ENCODE data around the gene MAPK12.

DNA sequence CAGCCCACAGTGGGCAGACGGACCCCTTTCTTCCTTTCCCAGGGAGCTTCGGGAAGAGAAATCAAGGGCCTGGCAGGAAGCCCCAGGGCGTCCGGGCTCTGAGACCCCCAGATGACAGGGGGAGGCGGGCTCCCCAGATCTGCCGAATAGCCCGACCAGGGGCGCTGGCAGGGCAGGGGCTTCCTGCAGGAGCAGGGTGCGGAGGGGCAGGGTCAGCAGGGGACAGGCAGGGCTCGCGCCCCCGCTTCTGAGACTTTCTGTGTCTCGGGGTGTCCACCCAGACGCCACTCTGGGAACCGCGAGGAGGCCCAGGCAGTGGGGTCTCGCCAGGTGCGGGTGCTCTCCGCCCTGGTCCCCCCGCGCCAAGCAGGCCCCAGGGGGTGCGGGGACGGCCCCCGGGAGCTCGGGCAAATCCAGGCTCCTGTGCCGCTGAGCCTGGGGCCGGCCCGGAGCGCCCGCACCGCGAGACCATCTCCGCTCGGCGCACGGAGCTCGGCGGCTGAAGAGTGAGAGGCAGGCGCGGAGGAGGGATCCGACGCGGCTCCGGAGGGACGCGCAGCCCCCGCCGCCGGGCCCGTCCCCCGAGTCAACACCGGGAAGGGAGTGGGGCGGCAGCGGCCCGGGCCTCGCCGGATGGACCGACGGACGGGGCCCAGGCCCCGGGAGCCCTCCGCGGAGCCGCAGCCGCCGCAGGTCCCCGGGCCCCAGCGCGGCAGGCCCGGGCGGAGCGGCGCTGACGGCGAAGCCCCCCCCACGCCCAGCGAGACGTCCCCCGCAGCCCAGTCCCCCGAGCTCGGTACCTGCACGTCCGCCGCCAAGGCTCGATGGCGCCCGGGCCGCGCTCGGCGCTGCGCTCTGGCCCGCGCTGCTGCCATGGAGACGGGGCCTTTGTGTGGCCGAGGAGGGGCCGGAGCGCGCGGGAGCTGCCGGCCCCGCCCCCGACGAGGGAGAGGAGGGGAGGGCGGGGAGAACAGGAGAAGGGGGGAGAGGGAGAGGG is 45.6 kb upstream of the MAPK12 start, which contains the start of gene PLXNB2:
- TF ChIP-seq POLR2A (IDR thresholded peaks at IDR 0.05): peak; percentile 34 to 49
- TF ChIP-seq, protein P1, sequence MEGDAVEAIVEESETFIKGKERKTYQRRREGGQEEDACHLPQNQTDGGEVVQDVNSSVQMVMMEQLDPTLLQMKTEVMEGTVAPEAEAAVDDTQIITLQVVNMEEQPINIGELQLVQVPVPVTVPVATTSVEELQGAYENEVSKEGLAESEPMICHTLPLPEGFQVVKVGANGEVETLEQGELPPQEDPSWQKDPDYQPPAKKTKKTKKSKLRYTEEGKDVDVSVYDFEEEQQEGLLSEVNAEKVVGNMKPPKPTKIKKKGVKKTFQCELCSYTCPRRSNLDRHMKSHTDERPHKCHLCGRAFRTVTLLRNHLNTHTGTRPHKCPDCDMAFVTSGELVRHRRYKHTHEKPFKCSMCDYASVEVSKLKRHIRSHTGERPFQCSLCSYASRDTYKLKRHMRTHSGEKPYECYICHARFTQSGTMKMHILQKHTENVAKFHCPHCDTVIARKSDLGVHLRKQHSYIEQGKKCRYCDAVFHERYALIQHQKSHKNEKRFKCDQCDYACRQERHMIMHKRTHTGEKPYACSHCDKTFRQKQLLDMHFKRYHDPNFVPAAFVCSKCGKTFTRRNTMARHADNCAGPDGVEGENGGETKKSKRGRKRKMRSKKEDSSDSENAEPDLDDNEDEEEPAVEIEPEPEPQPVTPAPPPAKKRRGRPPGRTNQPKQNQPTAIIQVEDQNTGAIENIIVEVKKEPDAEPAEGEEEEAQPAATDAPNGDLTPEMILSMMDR (IDR thresholded peaks at IDR 0.05): peak in 2 of 4 experiments; percentile 9 to 15
